GM21528 (cell line): ENCODE measurements around the gene ZBTB8OS.
"Not testable (repeated sequence)": the region's sequence is repeated elsewhere in the genome, so short reads cannot be mapped to it uniquely, and the experiment has no call there.

Experiments used
- ATAC-seq: cut with Tn5 transposase; IDR thresholded peaks from one replicate; pipeline ENCODE4 v1.9.1; 2021; ENCODE audit warnings: mild to moderate bottlenecking, moderate library complexity; ENCODE audit not compliant: unreplicated experiment, low FRiP score

The ZBTB8OS gene

GRCh38 chr1:32650248-32650751, at the start of gene ZBTB8OS:
ZBTB8OS (minus strand) TSS chr1:32650550; CDS start chr1:32650529, 21 bp downstream.
- peak; percentile 73 for ATAC-seq

- not testable (repeated sequence) for ATAC-seq
These were observed 46.6 kb upstream of the ZBTB8OS start for GRCh38 chr1:32696996-32697395.

- no peak for ATAC-seq
These were observed 45.7 kb upstream of the ZBTB8OS start for GRCh38 chr1:32696041-32696440.

GRCh38 chr1:32695098-32695904, 45.0 kb upstream of the ZBTB8OS start:
- no peak for ATAC-seq

- ATAC-seq = no peak
These were observed 43.3 kb upstream of the ZBTB8OS start for GRCh38 chr1:32693455-32694174.

- ATAC-seq = no peak
These were observed 36.0 kb upstream of the ZBTB8OS start for GRCh38 chr1:32686387-32686786.

GRCh38 chr1:32685498-32685897, 35.1 kb upstream of the ZBTB8OS start:
- ATAC-seq = no peak

GRCh38 chr1:32684167-32684811, 33.9 kb upstream of the ZBTB8OS start:
- no peak for ATAC-seq

- no peak for ATAC-seq
These were observed 33.0 kb upstream of the ZBTB8OS start for GRCh38 chr1:32683397-32683796.

- no peak for ATAC-seq
These were observed 31.6 kb upstream of the ZBTB8OS start for GRCh38 chr1:32681999-32682398.

GRCh38 chr1:32681509-32681908, 31.2 kb upstream of the ZBTB8OS start:
- no peak for ATAC-seq

- no peak for ATAC-seq
These were observed 30.3 kb upstream of the ZBTB8OS start for GRCh38 chr1:32680642-32681041.

- ATAC-seq = not testable (repeated sequence)
These were observed 29.6 kb upstream of the ZBTB8OS start for GRCh38 chr1:32679993-32680392.

- ATAC-seq = no peak
These were observed 26.6 kb upstream of the ZBTB8OS start for GRCh38 chr1:32676945-32677344.

GRCh38 chr1:32668716-32669115, 18.4 kb upstream of the ZBTB8OS start:
- not testable (repeated sequence) for ATAC-seq

- ATAC-seq = no peak
These were observed 16.7 kb upstream of the ZBTB8OS start for GRCh38 chr1:32666901-32667566.

GRCh38 chr1:32665915-32666314, 15.6 kb upstream of the ZBTB8OS start:
- ATAC-seq = no peak

GRCh38 chr1:32659581-32659980, 9.2 kb upstream of the ZBTB8OS start:
- no peak for ATAC-seq

GRCh38 chr1:32652244-32652962, 2.1 kb upstream of the ZBTB8OS start:
- no peak for ATAC-seq
